ENCODE data around the gene APOBEC3H.

APOBEC3H gene

DNA sequence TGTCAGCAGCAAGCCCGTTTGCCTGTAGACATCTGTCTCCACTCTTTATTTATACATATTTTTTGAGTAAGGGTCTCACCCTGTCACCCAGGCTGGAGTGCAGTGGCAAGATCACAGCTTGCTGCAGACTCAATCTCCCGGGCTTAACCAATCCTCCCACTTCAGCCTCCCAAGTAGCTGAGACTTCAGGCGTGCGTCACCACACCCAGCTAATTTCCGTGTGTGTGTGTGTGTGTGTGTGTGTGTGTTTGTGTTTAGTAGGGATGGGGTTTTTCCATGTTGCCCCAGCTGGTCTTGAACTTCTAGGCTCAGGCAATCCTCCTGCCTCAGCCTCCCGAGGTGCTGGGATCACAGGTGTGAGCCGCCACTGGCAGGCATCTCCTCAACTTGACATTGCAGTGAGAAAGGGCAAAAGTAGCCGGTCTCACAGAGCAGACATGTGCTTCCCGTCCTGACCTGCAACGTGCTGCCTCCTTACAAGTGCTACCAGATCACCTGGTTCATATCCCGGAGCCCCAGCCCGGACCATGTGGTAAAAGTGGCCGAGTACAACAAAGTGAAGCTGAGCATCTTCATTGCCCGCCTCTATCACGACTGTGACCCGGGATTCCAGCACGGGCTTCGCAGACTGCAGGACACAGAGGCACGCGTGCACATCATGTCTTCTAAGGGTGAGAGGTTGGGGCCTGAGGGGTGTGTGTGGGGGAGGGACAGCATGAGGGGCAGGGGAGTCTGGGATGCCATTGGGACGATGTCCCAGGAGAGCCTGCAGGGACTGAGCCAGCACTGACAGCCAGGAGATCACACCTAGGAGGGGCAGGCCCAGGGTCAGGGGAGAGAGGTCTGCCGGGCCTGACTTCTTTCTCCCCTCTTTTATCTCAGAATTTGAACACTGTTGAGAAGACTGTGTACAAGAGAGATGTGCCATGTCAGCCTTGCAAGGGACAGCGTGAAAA is 5.6 kb upstream of the APOBEC3H start:
- no peak for FAIRE-seq
- no peak for DNase-seq (ENCODE audit: insufficient read length, low spot score)
- TF ChIP-seq POLR2A (IDR thresholded peaks at IDR 0.05; ENCODE audit: low read depth, low read length), result no peak

DNA sequence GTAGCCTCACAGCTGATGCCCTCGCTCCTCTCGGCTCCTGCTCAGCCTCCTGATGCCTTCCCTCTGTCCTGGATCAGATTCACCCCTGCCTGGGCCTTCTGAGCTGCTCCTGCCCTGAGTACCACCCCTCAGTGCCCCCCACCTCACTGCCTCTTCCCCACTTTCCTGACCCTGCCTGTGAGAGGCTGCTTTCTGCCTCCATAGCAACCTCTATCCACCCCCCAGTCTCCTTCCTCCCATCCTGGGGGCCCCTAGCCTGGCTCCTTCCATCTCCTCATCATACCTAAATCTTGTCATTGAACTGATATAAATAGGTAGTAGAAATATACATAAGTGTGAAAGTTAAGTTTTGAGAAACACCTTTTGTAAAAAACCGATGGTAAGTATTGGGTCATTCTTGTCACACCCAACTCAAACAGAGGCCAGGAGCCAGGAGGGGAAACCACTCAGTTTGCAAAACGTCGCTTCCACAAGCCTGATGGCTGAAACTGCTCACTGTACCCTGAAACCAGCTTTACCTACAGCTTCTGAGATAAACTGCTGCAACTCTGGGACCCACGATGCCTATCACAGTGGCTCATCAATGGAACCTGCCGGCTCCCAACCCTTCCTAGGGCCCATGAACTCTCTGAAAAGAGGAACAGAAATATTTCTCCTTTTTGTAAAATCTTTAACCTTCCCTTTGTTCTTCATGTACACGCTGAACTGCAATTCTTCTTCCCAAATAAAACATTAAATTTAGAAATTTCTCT is 4.8 kb upstream of the APOBEC3H start:
- TF ChIP-seq POLR2A (IDR thresholded peaks at IDR 0.05; ENCODE audit: low read depth, low read length), result no peak
- no peak for FAIRE-seq
- no peak for DNase-seq (ENCODE audit: insufficient read length, low spot score)

GRCh38 chr22:39094717-39095389 is 2.2 kb upstream of the APOBEC3H start:
- TF ChIP-seq POLR2A (IDR thresholded peaks at IDR 0.05; ENCODE audit: low read depth, low read length), result no peak
- FAIRE-seq, result no peak
- no peak for DNase-seq (ENCODE audit: insufficient read length, low spot score)

DNA sequence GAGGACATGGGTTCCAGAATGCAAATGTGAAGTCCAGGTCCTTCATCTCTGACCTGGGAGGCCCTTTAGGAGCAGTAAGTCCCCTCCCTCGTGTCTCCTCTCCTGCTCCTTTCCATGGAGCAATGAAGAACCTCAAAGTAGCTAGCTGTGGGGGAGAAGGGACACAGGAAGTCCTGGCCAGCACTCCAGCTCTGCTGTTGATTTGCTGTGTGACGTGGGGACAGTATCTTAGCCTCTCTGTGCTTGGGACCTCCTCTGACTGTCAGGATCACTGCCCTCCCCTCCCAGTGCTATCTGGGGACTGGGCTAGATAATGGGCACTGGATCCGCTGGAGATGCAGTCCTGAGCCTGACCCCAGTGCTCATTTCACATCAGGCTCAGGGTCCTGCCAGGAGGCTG is 1.1 kb upstream of the APOBEC3H start:
- TF ChIP-seq POLR2A (IDR thresholded peaks at IDR 0.05; ENCODE audit: low read depth, low read length), result no peak
- FAIRE-seq, result no peak

DNA sequence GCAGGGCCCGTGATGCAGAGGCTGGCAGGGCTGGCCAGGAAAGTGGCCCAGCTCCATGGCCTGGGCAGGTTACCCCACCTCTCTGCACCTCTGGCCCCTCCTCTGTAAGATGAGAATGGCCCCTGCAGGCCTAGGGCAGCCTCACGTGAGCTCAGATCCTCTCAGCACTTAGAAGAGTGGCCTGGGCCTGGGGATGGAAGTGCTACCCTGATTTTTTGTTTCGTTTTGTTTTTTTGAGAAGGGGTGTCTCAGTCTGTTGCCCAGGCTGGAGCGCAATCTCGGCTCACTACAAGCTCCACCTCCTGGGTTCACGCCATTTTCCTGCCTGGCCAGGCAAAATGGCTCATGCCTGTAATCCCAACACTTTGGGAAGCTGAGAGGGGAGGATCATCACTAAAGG is 982 bp downstream of the APOBEC3H start:
- FAIRE-seq (no peak), DNase-seq (ENCODE audit: insufficient read length, low spot score) (no peak)
- no peak for TF ChIP-seq POLR2A (IDR thresholded peaks at IDR 0.05; ENCODE audit: low read depth, low read length)

More for the DNA sequence above, 1.1 kb upstream of the APOBEC3H start:
- no peak for DNase-seq (ENCODE audit: insufficient read length, low spot score)

DNA sequence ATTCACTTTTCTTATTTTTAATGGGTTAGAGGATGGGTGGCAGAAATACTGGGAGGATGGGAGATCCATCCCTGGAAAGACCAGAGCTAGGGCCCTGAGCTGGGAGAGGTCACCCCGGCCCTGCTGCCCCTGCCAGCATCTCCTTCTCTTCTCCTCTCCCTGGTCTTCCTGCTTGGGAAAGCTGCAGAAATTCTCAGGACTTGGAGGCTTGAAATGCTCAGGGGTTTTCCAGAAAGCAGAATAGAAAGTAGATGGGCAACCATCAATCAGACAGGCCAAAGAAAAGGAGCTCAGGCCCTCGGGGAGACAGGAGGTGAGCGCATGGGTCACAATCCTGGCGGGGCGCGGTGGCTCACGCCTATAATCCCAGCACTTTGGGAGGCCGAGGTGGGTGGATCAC is 1.5 kb downstream of the APOBEC3H start:
- no peak for TF ChIP-seq POLR2A (IDR thresholded peaks at IDR 0.05; ENCODE audit: low read depth, low read length)
- FAIRE-seq (no peak), DNase-seq (ENCODE audit: insufficient read length, low spot score) (no peak)

- no peak for TF ChIP-seq POLR2A (IDR thresholded peaks at IDR 0.05; ENCODE audit: low read depth, low read length)
- DNase-seq (ENCODE audit: insufficient read length, low spot score), result no peak
- FAIRE-seq, result no peak
These were observed 4.2 kb downstream of the APOBEC3H start for GRCh38 chr22:39101226-39101625.

- DNase-seq (ENCODE audit: insufficient read length, low spot score) (no peak), FAIRE-seq (no peak)
- TF ChIP-seq POLR2A (IDR thresholded peaks at IDR 0.05; ENCODE audit: low read depth, low read length), result no peak
These were observed 6.4 kb downstream of the APOBEC3H start for GRCh38 chr22:39103431-39103830.

DNA sequence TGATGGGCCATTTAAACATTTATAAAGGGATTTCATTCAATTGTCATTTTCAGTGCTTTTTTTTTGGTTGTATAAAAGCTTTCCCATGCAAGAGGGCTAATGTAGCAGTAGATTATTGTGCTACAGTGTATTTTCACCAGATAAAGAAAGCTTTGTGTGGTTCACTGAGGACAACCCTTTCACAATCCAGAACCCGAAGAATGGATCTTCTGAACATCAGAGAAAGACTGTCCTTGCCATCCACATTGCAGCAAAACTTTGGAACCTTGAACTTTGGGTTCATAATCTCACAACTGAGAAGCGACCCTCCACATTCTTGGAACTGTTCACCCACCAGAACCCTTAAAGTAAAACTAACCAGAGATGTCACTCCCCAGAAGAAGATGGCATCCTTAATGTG is 9.3 kb downstream of the APOBEC3H start:
- TF ChIP-seq POLR2A (IDR thresholded peaks at IDR 0.05; ENCODE audit: low read depth, low read length), result no peak
- no peak for DNase-seq (ENCODE audit: insufficient read length, low spot score)
- no peak for FAIRE-seq

GRCh38 chr22:39108487-39108886 is 11.4 kb downstream of the APOBEC3H start:
- no peak for DNase-seq (ENCODE audit: insufficient read length, low spot score)
- no peak for TF ChIP-seq POLR2A (IDR thresholded peaks at IDR 0.05; ENCODE audit: low read depth, low read length)
- no peak for FAIRE-seq

DNA sequence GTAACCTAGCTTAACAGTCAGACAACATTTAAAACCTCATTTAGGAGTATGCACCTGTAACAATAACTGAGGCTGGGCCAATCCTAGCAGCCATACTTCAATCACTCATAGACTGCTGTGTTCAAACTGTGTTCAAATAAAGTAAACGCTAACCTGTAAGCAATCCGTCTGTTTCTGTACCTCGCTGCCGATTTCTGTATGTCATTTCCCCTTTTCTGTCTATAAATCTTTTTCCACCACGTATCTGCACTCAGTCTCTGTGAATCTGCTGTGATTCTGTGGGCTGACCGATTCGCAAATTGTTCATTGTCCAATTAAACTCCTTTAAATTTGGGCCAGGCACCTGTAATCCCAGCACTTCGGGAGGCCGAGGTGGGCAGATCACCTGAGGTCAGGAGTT is 12.3 kb downstream of the APOBEC3H start:
- DNase-seq (ENCODE audit: insufficient read length, low spot score), result no peak
- FAIRE-seq, result no peak
- no peak for TF ChIP-seq POLR2A (IDR thresholded peaks at IDR 0.05; ENCODE audit: low read depth, low read length)

- TF ChIP-seq POLR2A (IDR thresholded peaks at IDR 0.05; ENCODE audit: low read depth, low read length), result no peak
- FAIRE-seq (no peak), DNase-seq (ENCODE audit: insufficient read length, low spot score) (no peak)
These were observed 13.9 kb downstream of the APOBEC3H start for GRCh38 chr22:39110631-39111561.

- no peak for TF ChIP-seq POLR2A (IDR thresholded peaks at IDR 0.05; ENCODE audit: low read depth, low read length)
- no peak for FAIRE-seq
- DNase-seq (ENCODE audit: insufficient read length, low spot score), result no peak
These were observed 17.1 kb downstream of the APOBEC3H start for GRCh38 chr22:39114112-39114511.

Data from H54 (cell line).